Stimulated activated CD4-positive, alpha-beta T cell treated with anti-CD3 and anti-CD28 coated beads, Interleukin-12 subunit alpha, Interleukin-12 subunit beta, amount 100 ng/mL, for 48 hours (primary cell): ENCODE measurements around the gene CMTM4.
"Not testable (repeated sequence)": the region's sequence is repeated elsewhere in the genome, so short reads cannot be mapped to it uniquely, and the experiment has no call there.

Source experiments
- DNase-seq, 3 donors: peaks; one replicate each; pipeline ENCODE4 v3.0.0-alpha.2; 2020; ENCODE audit warnings: low read depth in 2 of 3, low spot score in 1 of 3

The CMTM4 gene

GRCh38 chr16:66705790-66706505, 9.4 kb upstream of the CMTM4 start:
- no peak for DNase-seq

GRCh38 chr16:66703406-66704215, 7.1 kb upstream of the CMTM4 start:
- DNase-seq = no peak

- no peak for DNase-seq
Observed at GRCh38 chr16:66701516-66701915, 5.0 kb upstream of the CMTM4 start.

GRCh38 chr16:66701026-66701425, 4.5 kb upstream of the CMTM4 start:
- DNase-seq = no peak

- DNase-seq = no peak
Observed at GRCh38 chr16:66699898-66700297, 3.4 kb upstream of the CMTM4 start.

- no peak for DNase-seq
Observed at GRCh38 chr16:66698046-66698445, 1.5 kb upstream of the CMTM4 start.

GRCh38 chr16:66695935-66696668, 441 bp downstream of the CMTM4 start:
- DNase-seq = no peak

- no peak for DNase-seq
Observed at GRCh38 chr16:66695471-66695934, 1.0 kb downstream of the CMTM4 start.

GRCh38 chr16:66693149-66693548, 3.4 kb downstream of the CMTM4 start:
- DNase-seq = no peak

- no peak for DNase-seq
Observed at GRCh38 chr16:66692341-66692740, 4.2 kb downstream of the CMTM4 start.

GRCh38 chr16:66691234-66691633, 5.3 kb downstream of the CMTM4 start:
- DNase-seq = no peak

GRCh38 chr16:66690106-66690847, 6.3 kb downstream of the CMTM4 start:
- no peak for DNase-seq

- DNase-seq = no peak
Observed at GRCh38 chr16:66689282-66689681, 7.3 kb downstream of the CMTM4 start.

- no peak for DNase-seq
Observed at GRCh38 chr16:66687906-66688625, 8.5 kb downstream of the CMTM4 start.

GRCh38 chr16:66685501-66686115, 10.9 kb downstream of the CMTM4 start:
- DNase-seq = not testable (repeated sequence)

- no peak for DNase-seq
Observed at GRCh38 chr16:66682271-66682670, 14.3 kb downstream of the CMTM4 start.

GRCh38 chr16:66681676-66682075, 14.9 kb downstream of the CMTM4 start:
- DNase-seq = no peak

- no peak for DNase-seq
Observed at GRCh38 chr16:66678337-66678736, 18.2 kb downstream of the CMTM4 start.

- no peak for DNase-seq
Observed at GRCh38 chr16:66677836-66678235, 18.7 kb downstream of the CMTM4 start.

GRCh38 chr16:66677179-66677578, 19.4 kb downstream of the CMTM4 start:
- no peak for DNase-seq
